Natural killer cell (primary cell): Measurements from ENCODE around the gene AKAP8L. TPM values are rescaled to one million over a fixed set of nuclear protein-coding genes. Genes with fewer than 3 reads are reported as not detected.

Source experiments
- ATAC-seq, 3 donors: fragments of 150-1000 bp in 2 of 3; fragments of 200-7000 bp in 1 of 3; cut with Tn5 transposase; 1 replicate in 1 of 3; 2 replicates in 2 of 3; pipeline ENCODE4 v1.10.0; 2021; ENCODE audit warnings: mild to moderate bottlenecking in 2 of 3, moderate library complexity in 2 of 3
- DNase-seq, 2 donors: peaks; one replicate each; pipeline versions ENCODE4 v3.0.0 to v3.0.0-alpha.2; 2013 to 2021; ENCODE audit warnings: mixed read lengths in 1 of 2
- H3K27ac ChIP-seq: one replicate; pipeline ENCODE4 v1.5.1; 2013; ENCODE audit warnings: mild to moderate bottlenecking, low read length
- H3K27me3 ChIP-seq: one replicate; pipeline ENCODE4 v1.6.1; 2013; ENCODE audit warnings: low read length; ENCODE audit not compliant: control insufficient read depth, insufficient read depth
- H3K36me3 ChIP-seq: one replicate; pipeline ENCODE4 v1.6.1; 2013; ENCODE audit warnings: low read length; ENCODE audit not compliant: control insufficient read depth, insufficient read depth
- H3K4me1 ChIP-seq: one replicate; pipeline ENCODE4 v1.6.1; 2013; ENCODE audit warnings: low read length; ENCODE audit not compliant: control insufficient read depth, insufficient read depth
- H3K4me3 ChIP-seq: one replicate; pipeline ENCODE4 v1.5.1; 2013; ENCODE audit warnings: low read length
- H3K9me3 ChIP-seq: one replicate; pipeline ENCODE4 v1.6.1; 2013; ENCODE audit warnings: low read length; ENCODE audit not compliant: control insufficient read depth, insufficient read depth
- H3K27ac Mint-ChIP-seq, 2 donors: one replicate each; pipeline ENCODE4 v1.8.0; 2022; ENCODE audit warnings: mild to moderate bottlenecking in 2 of 2, mixed read lengths in 2 of 2, moderate library complexity in 1 of 2
- H3K27me3 Mint-ChIP-seq, 2 donors: one replicate each; pipeline ENCODE4 v1.8.0; 2022; ENCODE audit warnings: low read depth in 2 of 2, mixed read lengths in 2 of 2
- H3K36me3 Mint-ChIP-seq: one replicate; pipeline ENCODE4 v1.8.0; 2022; ENCODE audit warnings: mixed read lengths
- H3K4me1 Mint-ChIP-seq, 2 donors: one replicate each; pipeline ENCODE4 v1.8.0; 2022; ENCODE audit warnings: mixed read lengths in 2 of 2
- H3K4me3 Mint-ChIP-seq: one replicate; pipeline ENCODE4 v1.8.0; 2022; ENCODE audit warnings: mild to moderate bottlenecking, moderate library complexity, mixed read lengths
- H3K9me3 Mint-ChIP-seq, 2 donors: one replicate each; pipeline ENCODE4 v1.8.0; 2022; ENCODE audit warnings: mixed read lengths in 2 of 2
- WGBS: methylation state at CpG from one replicate; pipeline ENCODE4 v1.1.7; 2013; ENCODE audit warnings: missing lambda C conversion rate; ENCODE audit not compliant: insufficient coverage; 5-methylcytosine and 5-hydroxymethylcytosine counted together
- intact Hi-C: fragments of 100-400 bp; cut with micrococcal nuclease; formaldehyde crosslinking; loops from one replicate; pipeline ENCODE4 v1.14.2; 2022
- total RNA-seq, 4 donors: library from RNA; stranded (reverse); fragments of 120-200 nt in 1 of 4; gene quantifications; one replicate each; pipeline versions ENCODE4 v1.2.3 to v1.2.4, GENCODE V29; 2013 to 2022
- TF ChIP-seq, protein P1 (sequence below): fragments of 200-600 bp; IDR thresholded peaks from one replicate; pipeline ENCODE4 v1.8.0; 2022; ENCODE audit warnings: antibody characterized with exemption

AKAP8L gene
- total RNA-seq, 3 donors from 2014 or later (not counting 1 experiment from before 2014, with no cell fraction given), result 144 to 174 (median 173) TPM

GRCh38 chr19:15445807-15446376 is 27.1 kb upstream of the AKAP8L start:
- intact Hi-C loops, result no loop called here
- H3K9me3 Mint-ChIP-seq, result no peaks in the 10 kb centered on the region
- Histone ChIP-seq H3K36me3 (no peaks in the 10 kb centered on the region), H3K4me1 (peaks cover 15% of the 10 kb centered on the region), H3K9me3 (no peaks in the 10 kb centered on the region), H3K27me3 (no peaks in the 10 kb centered on the region), H3K4me3 (no peak overlapping the region), H3K27ac (no peak overlapping the region)
- peak overlapping the region in 1 of 2 donors; percentile 32 for H3K27ac Mint-ChIP-seq
- no peaks in the 10 kb centered on the region for H3K36me3 Mint-ChIP-seq
- WGBS, result 87% methylated on average over 7 of the region's 7 CpGs
- H3K4me1 Mint-ChIP-seq, result peaks cover 8 to 18% of the 10 kb centered on the region in 2 donors
- no peak for ATAC-seq
- H3K27me3 Mint-ChIP-seq, result no peaks in the 10 kb centered on the region
- TF ChIP-seq, protein P1, sequence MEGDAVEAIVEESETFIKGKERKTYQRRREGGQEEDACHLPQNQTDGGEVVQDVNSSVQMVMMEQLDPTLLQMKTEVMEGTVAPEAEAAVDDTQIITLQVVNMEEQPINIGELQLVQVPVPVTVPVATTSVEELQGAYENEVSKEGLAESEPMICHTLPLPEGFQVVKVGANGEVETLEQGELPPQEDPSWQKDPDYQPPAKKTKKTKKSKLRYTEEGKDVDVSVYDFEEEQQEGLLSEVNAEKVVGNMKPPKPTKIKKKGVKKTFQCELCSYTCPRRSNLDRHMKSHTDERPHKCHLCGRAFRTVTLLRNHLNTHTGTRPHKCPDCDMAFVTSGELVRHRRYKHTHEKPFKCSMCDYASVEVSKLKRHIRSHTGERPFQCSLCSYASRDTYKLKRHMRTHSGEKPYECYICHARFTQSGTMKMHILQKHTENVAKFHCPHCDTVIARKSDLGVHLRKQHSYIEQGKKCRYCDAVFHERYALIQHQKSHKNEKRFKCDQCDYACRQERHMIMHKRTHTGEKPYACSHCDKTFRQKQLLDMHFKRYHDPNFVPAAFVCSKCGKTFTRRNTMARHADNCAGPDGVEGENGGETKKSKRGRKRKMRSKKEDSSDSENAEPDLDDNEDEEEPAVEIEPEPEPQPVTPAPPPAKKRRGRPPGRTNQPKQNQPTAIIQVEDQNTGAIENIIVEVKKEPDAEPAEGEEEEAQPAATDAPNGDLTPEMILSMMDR, result no peak
- no peak for DNase-seq
- H3K4me3 Mint-ChIP-seq, result no peak overlapping the region

DNA sequence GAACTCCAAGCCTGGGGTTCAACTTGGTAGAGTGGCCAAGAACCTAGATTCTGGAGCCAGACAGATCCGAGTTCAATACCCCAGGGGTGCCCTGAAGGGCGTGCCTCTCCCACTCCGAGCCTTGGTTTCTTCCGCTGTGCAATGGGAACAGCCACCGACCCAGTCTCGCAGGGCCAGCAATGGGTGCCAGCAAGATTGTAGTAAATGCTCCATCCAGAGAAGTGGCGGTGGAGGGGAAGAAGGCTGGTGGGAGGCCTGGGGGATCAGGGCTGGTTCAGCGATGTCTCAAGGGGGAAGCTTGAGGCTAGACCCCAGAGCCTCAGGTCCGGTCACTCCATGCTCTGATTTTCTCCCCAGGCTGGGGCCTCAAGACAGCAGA is 26.4 kb upstream of the AKAP8L start:
- Mint-ChIP-seq H3K27me3 (no peaks in the 10 kb centered on the region), H3K36me3 (no peaks in the 10 kb centered on the region), H3K27ac (peak overlapping the region in 1 of 2 donors; percentile 32), H3K9me3 (no peaks in the 10 kb centered on the region), H3K4me3 (no peak overlapping the region), H3K4me1 (peaks cover 2 to 12% of the 10 kb centered on the region in 2 donors)
- TF ChIP-seq, protein P1, result no peak
- Histone ChIP-seq H3K4me1 (peaks cover 13% of the 10 kb centered on the region), H3K27me3 (no peaks in the 10 kb centered on the region), H3K9me3 (no peaks in the 10 kb centered on the region), H3K4me3 (no peak overlapping the region), H3K27ac (no peak overlapping the region), H3K36me3 (no peaks in the 10 kb centered on the region)
- ATAC-seq, result no peak
- no peak for DNase-seq
- intact Hi-C loops, result no loop called here
- WGBS, result 95% methylated on average over 9 of the region's 9 CpGs

GRCh38 chr19:15444505-15445226 is 25.9 kb upstream of the AKAP8L start:
- intact Hi-C loops, result no loop called here
- Mint-ChIP-seq H3K27ac (no peak overlapping the region), H3K36me3 (no peaks in the 10 kb centered on the region), H3K4me3 (no peak overlapping the region), H3K4me1 (peaks cover 0 to 10% of the 10 kb centered on the region in 2 donors), H3K27me3 (no peaks in the 10 kb centered on the region), H3K9me3 (no peaks in the 10 kb centered on the region)
- ATAC-seq, result no peak
- TF ChIP-seq, protein P1, result no peak
- DNase-seq, result no peak
- Histone ChIP-seq H3K36me3 (no peaks in the 10 kb centered on the region), H3K4me1 (peaks cover 9% of the 10 kb centered on the region), H3K27me3 (no peaks in the 10 kb centered on the region), H3K4me3 (no peak overlapping the region), H3K27ac (no peak overlapping the region), H3K9me3 (no peaks in the 10 kb centered on the region)
- 91% methylated on average over 14 of the region's 15 CpGs for WGBS
